ENCODE measurements around the gene HTR7. TPM values are rescaled to one million over a fixed set of nuclear protein-coding genes. Genes with fewer than 3 reads are reported as not detected.

Gene HTR7
- total and polyA plus RNA-seq, 2 of the 8 experiments (the other 6 are each of a cell fraction or from before 2014, with no cell fraction given), result 22.9 to 24.6 TPM

DNA sequence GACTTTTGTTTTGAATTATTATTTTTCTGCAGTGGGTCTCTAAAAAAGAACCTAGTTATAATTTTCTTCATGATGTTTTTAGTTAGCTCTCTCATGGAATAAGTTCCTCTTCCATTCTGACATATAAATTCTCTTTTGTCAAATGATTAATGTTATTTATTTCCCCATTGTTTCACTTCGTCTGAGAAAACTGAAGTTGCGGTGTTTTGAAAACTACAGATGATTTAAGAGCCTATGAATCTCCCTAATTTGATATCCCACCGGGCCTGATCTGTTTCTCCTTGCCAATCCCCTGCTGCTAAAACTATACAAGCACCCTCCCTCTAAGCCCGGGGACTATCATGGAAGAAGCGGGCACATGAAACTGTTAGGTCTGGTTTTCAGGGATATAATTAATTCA is 41.4 kb downstream of the HTR7 start:
- Histone ChIP-seq H2BK15ac (ENCODE audit: low read length) (no peak overlapping the region), H3K27me3 (replicated peaks in 1 of 4; ENCODE audit: control insufficient read depth in 3 of 4, extremely low read depth in 1 of 4, insufficient read depth in 3 of 4, low read length in 3 of 4) (no peaks in the 10 kb centered on the region), H2BK5ac (ENCODE audit: low read depth, low read length) (no peak overlapping the region), H2AK5ac (ENCODE audit: low read depth, low read length) (no peak overlapping the region), H3K4me1 (replicated peaks in 1 of 4; ENCODE audit: control insufficient read depth in 3 of 4, insufficient read depth in 4 of 4, low read length in 3 of 4) (peaks cover 0 to 20% (median 9%) of the 10 kb centered on the region in 4 experiments; a peak in 5 of 7 replicates), H3K56ac (replicated peaks; ENCODE audit: insufficient read length, low read depth, low read length) (no peak overlapping the region), H4K91ac (replicated peaks; ENCODE audit: insufficient read length, low read length) (peak overlapping the region; percentile 17), H2BK12ac (ENCODE audit: low read depth, low read length) (no peak overlapping the region), H3K23me2 (ENCODE audit: low read depth, low read length) (peaks cover 2% of the 10 kb centered on the region; the same call in 1 of the 2 replicates), H3K23ac (ENCODE audit: insufficient read length) (no peak overlapping the region), H2BK120ac (replicated peaks; ENCODE audit: low read depth, low read length) (no peak overlapping the region), H3K27ac (ENCODE audit: low read depth, low read length) (no peak overlapping the region), H2BK20ac (ENCODE audit: low read length) (no peak overlapping the region), H3K36me3 (ENCODE audit: control insufficient read depth in 2 of 4, insufficient read depth in 4 of 4, low read length in 3 of 4) (no peaks in the 10 kb centered on the region), H3K79me1 (ENCODE audit: low read depth, low read length) (no peaks in the 10 kb centered on the region), H3K9ac (replicated peaks in 1 of 4; ENCODE audit: extremely low read depth in 1 of 4, low read depth in 3 of 4, low read length in 3 of 4) (no peak overlapping the region), H3K9me3 (ENCODE audit: insufficient read depth in 2 of 2, low read depth in 1 of 2, low read length in 1 of 2) (peaks cover 3 to 10% of the 10 kb centered on the region in 2 experiments; a peak in 3 of 4 replicates), H4K8ac (ENCODE audit: extremely low read depth, insufficient read depth, low read length) (no peak overlapping the region), H4K5ac (ENCODE audit: insufficient read length, low read depth, low read length) (no peak overlapping the region), H3K79me2 (ENCODE audit: control insufficient read depth in 1 of 2, insufficient read depth in 2 of 2, low read length in 2 of 2) (peaks cover 0 to 59% of the 10 kb centered on the region in 2 experiments; a peak in 2 of 4 replicates), H3K14ac (ENCODE audit: insufficient read length) (no peak overlapping the region), H3K4me3 (ENCODE audit: extremely low read depth in 1 of 4, insufficient read depth in 2 of 4, low read depth in 3 of 4, low read length in 4 of 4) (no peak overlapping the region), H2AFZ (ENCODE audit: low read length) (no peak overlapping the region), H3K4me2 (ENCODE audit: insufficient read depth in 1 of 2, low read depth in 2 of 2, low read length in 2 of 2) (no peak overlapping the region), H3K18ac (ENCODE audit: extremely low read depth, low read length) (no peak overlapping the region), H3K4ac (replicated peaks; ENCODE audit: insufficient read length, low read depth, low read length) (no peak overlapping the region), H4K20me1 (replicated peaks in 1 of 2; ENCODE audit: control insufficient read depth in 1 of 2, insufficient read depth in 2 of 2, low read length in 2 of 2) (no peaks in the 10 kb centered on the region)
- CTCF ChIA-PET (ENCODE audit: partially characterized antibody), result interaction anchor here (0.9 to 2.8 kb wide), 5 partner anchors 12 to 50 kb away, joined by 3 to 16 read pairs (median 6); no protein-coding TSS in a partner anchor
- no peak for DNase-seq (ENCODE audit: low read depth in 1 of 2, low spot score in 2 of 2)
- POLR2A ChIA-PET (ENCODE audit: partially characterized antibody), result interaction anchor here (1.6 kb wide), 1 partner anchor 11 kb away, joined by 6 read pairs; no protein-coding TSS in a partner anchor
- no peak for FAIRE-seq
- WGBS, 2 experiments (ENCODE audit: extremely low coverage in 1 of 2, insufficient coverage in 1 of 2, insufficient read length in 1 of 2, insufficient replicate concordance in 2 of 2, low coverage in 1 of 2, low lambda C conversion rate in 2 of 2, missing lambda C conversion rate in 1 of 2), result 92% methylated on average over 5 of the region's 5 CpGs; no CpG with 5 or more reads in 1 of the 2 experiments
- TF ChIP-seq POLR2AphosphoS5 (IDR thresholded peaks at IDR 0.05; ENCODE audit: low read depth, low read length) (no peak), TEAD4 (IDR thresholded peaks at IDR 0.05; ENCODE audit: low read depth, low read length) (no peak), SP2 (IDR thresholded peaks at IDR 0.05; ENCODE audit: low read length) (no peak), YY1 (IDR thresholded peaks at IDR 0.05; ENCODE audit: low read depth, low read length) (no peak), JUN (IDR thresholded peaks at IDR 0.05; ENCODE audit: low read depth, low read length) (no peak), PHF8 (conservative IDR thresholded peaks at IDR 0.05; ENCODE audit: low read depth, low read length) (no peak), BACH1 (IDR thresholded peaks at IDR 0.05; ENCODE audit: low read length) (no peak), TAF1 (IDR thresholded peaks at IDR 0.05; ENCODE audit: low read depth, low read length) (no peak), RAD21 (IDR thresholded peaks at IDR 0.05 in 1 of 2, conservative IDR thresholded peaks at IDR 0.05 in 1 of 2; ENCODE audit: low read depth in 2 of 2, low read length in 2 of 2) (no peak), SIRT6 (IDR thresholded peaks at IDR 0.05; ENCODE audit: low read length) (no peak), SP4 (IDR thresholded peaks at IDR 0.05; ENCODE audit: low read length) (no peak), RFX5 (IDR thresholded peaks at IDR 0.05; ENCODE audit: borderline replicate concordance, low read depth, low read length) (no peak), TBP (IDR thresholded peaks at IDR 0.05; ENCODE audit: low read depth, low read length) (no peak), ATF2 (IDR thresholded peaks at IDR 0.05; ENCODE audit: low read length) (no peak)
